ENCODE measurements around the gene BPIFA3.

Gene BPIFA3

DNA sequence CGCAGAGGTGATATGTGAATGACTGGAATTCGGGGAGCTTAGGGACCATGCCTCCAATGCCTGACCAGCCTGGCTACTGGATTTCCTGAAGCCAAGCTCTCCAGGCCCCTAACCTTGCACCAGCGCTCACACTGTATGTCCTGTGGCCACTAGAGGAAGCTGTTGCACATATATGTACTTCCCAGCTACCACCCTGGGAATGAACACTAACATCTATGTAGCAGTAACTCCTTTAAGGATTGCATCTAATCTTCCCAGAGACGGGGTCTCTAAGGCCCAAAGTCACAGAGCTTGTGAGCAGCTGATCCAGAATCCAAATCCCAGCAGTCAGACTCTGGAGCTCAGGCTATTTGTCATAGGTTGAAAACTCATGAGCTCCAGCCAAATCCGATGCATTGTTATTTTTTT is 45.5 kb downstream of the BPIFA3 start:
- no peak overlapping the region for H3K27ac Mint-ChIP-seq
- peaks cover 2% of the 10 kb centered on the region for H3K4me1 Mint-ChIP-seq (ENCODE audit: low read depth)
- no peaks in the 10 kb centered on the region for H3K36me3 Mint-ChIP-seq (ENCODE audit: low read depth)
- H3K27me3 Mint-ChIP-seq: peaks cover 59% of the 10 kb centered on the region
- H3K9me3 Mint-ChIP-seq: no peaks in the 10 kb centered on the region
- DNase-seq: no peak
- H3K4me3 Mint-ChIP-seq: no peak overlapping the region

- Mint-ChIP-seq H3K27ac (no peak overlapping the region), H3K4me3 (no peak overlapping the region), H3K27me3 (peaks cover 60% of the 10 kb centered on the region), H3K36me3 (ENCODE audit: low read depth) (no peaks in the 10 kb centered on the region), H3K9me3 (no peaks in the 10 kb centered on the region), H3K4me1 (ENCODE audit: low read depth) (peaks cover 2% of the 10 kb centered on the region)
- DNase-seq: no peak
Observed at GRCh38 chr20:33263784-33264183, 46.6 kb downstream of the BPIFA3 start.

GRCh38 chr20:33267701-33268100 is 50.5 kb downstream of the BPIFA3 start:
- no peak for DNase-seq
- no peaks in the 10 kb centered on the region for H3K36me3 Mint-ChIP-seq (ENCODE audit: low read depth)
- H3K4me3 Mint-ChIP-seq: no peak overlapping the region
- H3K4me1 Mint-ChIP-seq (ENCODE audit: low read depth): no peaks in the 10 kb centered on the region
- H3K27ac Mint-ChIP-seq: no peak overlapping the region
- no peaks in the 10 kb centered on the region for H3K9me3 Mint-ChIP-seq
- H3K27me3 Mint-ChIP-seq: peaks cover 46% of the 10 kb centered on the region

- H3K27me3 Mint-ChIP-seq: peaks cover 12% of the 10 kb centered on the region
- no peak overlapping the region for H3K27ac Mint-ChIP-seq
- H3K9me3 Mint-ChIP-seq: no peaks in the 10 kb centered on the region
- H3K36me3 Mint-ChIP-seq (ENCODE audit: low read depth): no peaks in the 10 kb centered on the region
- H3K4me3 Mint-ChIP-seq: no peak overlapping the region
- no peak for DNase-seq
- H3K4me1 Mint-ChIP-seq (ENCODE audit: low read depth): peaks cover 5% of the 10 kb centered on the region
Observed at GRCh38 chr20:33272155-33272873, 55.2 kb downstream of the BPIFA3 start.

DNA sequence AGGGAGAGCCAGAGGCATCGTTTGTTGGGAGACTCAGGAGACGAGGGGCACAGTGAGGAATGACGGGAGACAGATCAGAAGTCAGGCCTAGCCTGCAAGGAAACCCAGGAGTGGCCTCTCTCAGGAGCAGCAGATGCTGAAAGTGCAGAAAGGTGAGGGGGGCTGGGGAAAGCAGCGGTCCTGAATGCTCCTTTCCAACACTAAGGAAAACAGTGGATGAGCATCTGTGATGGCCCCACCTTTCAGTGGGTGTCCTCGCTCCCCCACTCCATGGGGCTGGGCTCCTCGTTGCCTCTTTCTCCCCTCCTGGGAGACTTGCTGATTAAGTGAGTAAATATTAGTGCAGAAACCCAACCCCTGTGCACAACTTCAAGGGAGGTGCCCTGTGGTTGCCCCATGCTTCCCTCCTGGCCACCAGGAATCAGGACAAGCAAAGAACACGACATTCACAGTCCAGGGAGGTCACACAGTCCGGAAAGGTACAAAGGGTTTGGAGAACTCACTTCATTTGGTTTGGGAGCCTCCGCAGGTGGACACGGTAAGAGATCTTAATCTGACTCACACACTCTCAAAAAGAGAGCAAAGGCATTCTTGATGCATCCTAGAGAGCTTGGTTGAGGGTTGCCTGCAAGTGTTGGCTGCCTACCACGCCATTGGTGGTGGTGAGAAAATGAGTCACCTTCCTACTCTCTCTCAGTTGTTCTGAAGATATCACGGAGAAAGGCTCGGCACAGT is 56.1 kb downstream of the BPIFA3 start:
- Mint-ChIP-seq H3K27me3 (peaks cover 4% of the 10 kb centered on the region), H3K27ac (no peak overlapping the region), H3K4me3 (no peak overlapping the region), H3K4me1 (ENCODE audit: low read depth) (peaks cover 5% of the 10 kb centered on the region), H3K36me3 (ENCODE audit: low read depth) (no peaks in the 10 kb centered on the region), H3K9me3 (no peaks in the 10 kb centered on the region)
- DNase-seq: no peak

GRCh38 chr20:33275215-33275614 is 58.1 kb downstream of the BPIFA3 start:
- Mint-ChIP-seq H3K27ac (no peak overlapping the region), H3K4me3 (no peak overlapping the region), H3K9me3 (no peaks in the 10 kb centered on the region), H3K4me1 (ENCODE audit: low read depth) (peaks cover 5% of the 10 kb centered on the region), H3K27me3 (no peaks in the 10 kb centered on the region), H3K36me3 (ENCODE audit: low read depth) (no peaks in the 10 kb centered on the region)
- DNase-seq: no peak

GRCh38 chr20:33275871-33276270 is 58.7 kb downstream of the BPIFA3 start:
- Mint-ChIP-seq H3K27me3 (no peaks in the 10 kb centered on the region), H3K4me1 (ENCODE audit: low read depth) (peaks cover 5% of the 10 kb centered on the region)

GRCh38 chr20:33276303-33277113 is 59.4 kb downstream of the BPIFA3 start:
- Mint-ChIP-seq H3K4me3 (no peak overlapping the region), H3K27me3 (no peaks in the 10 kb centered on the region), H3K27ac (no peak overlapping the region), H3K36me3 (ENCODE audit: low read depth) (no peaks in the 10 kb centered on the region), H3K4me1 (ENCODE audit: low read depth) (peaks cover 5% of the 10 kb centered on the region), H3K9me3 (no peaks in the 10 kb centered on the region)
- DNase-seq: no peak

More at GRCh38 chr20:33275871-33276270, 58.7 kb downstream of the BPIFA3 start:
- H3K4me3 Mint-ChIP-seq: no peak overlapping the region
- DNase-seq: no peak
- H3K36me3 Mint-ChIP-seq (ENCODE audit: low read depth): no peaks in the 10 kb centered on the region
- H3K27ac Mint-ChIP-seq: no peak overlapping the region
- no peaks in the 10 kb centered on the region for H3K9me3 Mint-ChIP-seq

Measured in activated T-cell treated with anti-CD3 and anti-CD28 coated beads, Interleukin-2, amount 50 U/mL, for 24 hours (primary cell).